Sciatic nerve (tissue), 2 donors: Measurements from ENCODE around the gene GSN. TPM values are rescaled to one million over a fixed set of nuclear protein-coding genes. Genes with fewer than 3 reads are reported as not detected.

Experiments
- ATAC-seq: fragments of 200-7000 bp; cut with Tn5 transposase; one replicate; pipeline ENCODE4 v1.9.1; 2020; ENCODE audit warnings: mild to moderate bottlenecking, moderate library complexity
- DNase-seq: peaks from one replicate; pipeline ENCODE4 v3.0.0-alpha.2; 2020; ENCODE audit warnings: low spot score
- intact Hi-C: fragments of 100-400 bp; cut with DNase I; formaldehyde crosslinking; loops from one replicate; pipeline ENCODE4 v1.14.2; 2022
- total RNA-seq: library from RNA; stranded (reverse); fragmentation: NEBNext Ultra II Directional; extraction: Animal tissue kit (Norgen Biotek cat#: 25700); gene quantifications from one replicate; pipeline ENCODE4 v1.2.1, GENCODE V29; 2021
- donor health status: DM: no; HTN: no; CAD: no.
- donor health status: DM: no; HTN: no; CAD: no.

Gene GSN
- total RNA-seq, 1 donor from 2014 or later: 1,757 TPM

- DNase-seq (no peak), ATAC-seq (peak; percentile 26)
- intact Hi-C loops: no loop called here
Measured at GRCh38 chr9:121353241-121354061, 85.5 kb downstream of the GSN start.

GRCh38 chr9:121354141-121354540, 86.2 kb downstream of the GSN start:
- ATAC-seq (peak; percentile 11), DNase-seq (no peak)

GRCh38 chr9:121354762-121355161, 86.8 kb downstream of the GSN start:
- DNase-seq (no peak), ATAC-seq (no peak)
- intact Hi-C loops: no loop called here

More at GRCh38 chr9:121354141-121354540, 86.2 kb downstream of the GSN start:
- intact Hi-C loops: no loop called here

GRCh38 chr9:121357011-121357410, 89.0 kb downstream of the GSN start:
- intact Hi-C loops: no loop called here
- ATAC-seq: no peak
- no peak for DNase-seq

- ATAC-seq: no peak
- no peak for DNase-seq
- intact Hi-C loops: no loop called here
Measured at GRCh38 chr9:121358751-121359150, 90.8 kb downstream of the GSN start.

- ATAC-seq (no peak), DNase-seq (no peak)
- intact Hi-C loops: no loop called here
Measured at GRCh38 chr9:121359351-121360294, 91.7 kb downstream of the GSN start.

- DNase-seq: no peak
- intact Hi-C loops: no loop called here
- ATAC-seq: no peak
Measured at GRCh38 chr9:121360601-121361374, 92.8 kb downstream of the GSN start.

GRCh38 chr9:121362813-121363621, 95.1 kb downstream of the GSN start:
- intact Hi-C loops: no loop called here

GRCh38 chr9:121363622-121363961, 95.6 kb downstream of the GSN start:
- DNase-seq (no peak), ATAC-seq (no peak)
- intact Hi-C loops: no loop called here

More at GRCh38 chr9:121362813-121363621, 95.1 kb downstream of the GSN start:
- no peak for DNase-seq
- peak; percentile 88 for ATAC-seq

GRCh38 chr9:121364077-121364476, 96.1 kb downstream of the GSN start:
- intact Hi-C loops: no loop called here
- DNase-seq: no peak
- ATAC-seq: no peak

- DNase-seq: no peak
- intact Hi-C loops: no loop called here
- no peak for ATAC-seq
Measured at GRCh38 chr9:121364886-121365285, 96.9 kb downstream of the GSN start.

- intact Hi-C loops: no loop called here
- ATAC-seq: no peak
- no peak for DNase-seq
Measured at GRCh38 chr9:121365564-121365963, 97.6 kb downstream of the GSN start.

- no peak for ATAC-seq
- intact Hi-C loops: no loop called here
- DNase-seq: no peak
Measured at GRCh38 chr9:121366611-121367192, 98.7 kb downstream of the GSN start.

GRCh38 chr9:121367306-121368137, 99.6 kb downstream of the GSN start:
- intact Hi-C loops: no loop called here
- DNase-seq: no peak
- no peak for ATAC-seq

GRCh38 chr9:121368138-121368522, 100.2 kb downstream of the GSN start:
- intact Hi-C loops: no loop called here
- ATAC-seq: no peak

GRCh38 chr9:121368745-121369144, 100.8 kb downstream of the GSN start:
- DNase-seq (no peak), ATAC-seq (no peak)
- intact Hi-C loops: no loop called here

More at GRCh38 chr9:121368138-121368522, 100.2 kb downstream of the GSN start:
- DNase-seq: no peak

- intact Hi-C loops: no loop called here
- peak; percentile 92 for DNase-seq
- ATAC-seq: peak; percentile 79
Measured at GRCh38 chr9:121369595-121370265, 101.8 kb downstream of the GSN start, which contains the start of gene STOM. STOM (minus strand) TSS chr9:121370250; CDS start chr9:121370187, 63 bp downstream.
